ENCODE data around the gene EPB41L1.

The EPB41L1 gene

DNA sequence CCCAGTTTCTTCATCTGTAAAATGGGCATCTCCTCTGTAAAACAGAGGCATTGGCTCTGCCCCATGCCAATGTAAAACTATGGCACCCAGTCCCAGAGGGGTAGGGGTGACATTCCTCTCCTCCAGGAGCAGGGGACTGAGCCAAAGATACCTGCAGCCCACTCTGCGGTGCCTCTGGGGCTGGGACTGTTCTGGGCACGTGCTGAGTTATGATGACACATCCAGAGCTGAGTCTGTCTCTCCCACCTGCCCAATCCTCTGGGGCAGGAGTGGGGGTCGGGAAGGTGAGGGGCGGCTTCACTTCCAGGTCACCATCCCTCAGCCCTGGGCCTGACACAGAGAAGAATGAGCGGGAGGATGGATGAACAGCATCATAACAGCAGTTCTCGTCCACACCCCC, 111.6 kb downstream of the EPB41L1 start:
- no peak for DNase-seq

DNA sequence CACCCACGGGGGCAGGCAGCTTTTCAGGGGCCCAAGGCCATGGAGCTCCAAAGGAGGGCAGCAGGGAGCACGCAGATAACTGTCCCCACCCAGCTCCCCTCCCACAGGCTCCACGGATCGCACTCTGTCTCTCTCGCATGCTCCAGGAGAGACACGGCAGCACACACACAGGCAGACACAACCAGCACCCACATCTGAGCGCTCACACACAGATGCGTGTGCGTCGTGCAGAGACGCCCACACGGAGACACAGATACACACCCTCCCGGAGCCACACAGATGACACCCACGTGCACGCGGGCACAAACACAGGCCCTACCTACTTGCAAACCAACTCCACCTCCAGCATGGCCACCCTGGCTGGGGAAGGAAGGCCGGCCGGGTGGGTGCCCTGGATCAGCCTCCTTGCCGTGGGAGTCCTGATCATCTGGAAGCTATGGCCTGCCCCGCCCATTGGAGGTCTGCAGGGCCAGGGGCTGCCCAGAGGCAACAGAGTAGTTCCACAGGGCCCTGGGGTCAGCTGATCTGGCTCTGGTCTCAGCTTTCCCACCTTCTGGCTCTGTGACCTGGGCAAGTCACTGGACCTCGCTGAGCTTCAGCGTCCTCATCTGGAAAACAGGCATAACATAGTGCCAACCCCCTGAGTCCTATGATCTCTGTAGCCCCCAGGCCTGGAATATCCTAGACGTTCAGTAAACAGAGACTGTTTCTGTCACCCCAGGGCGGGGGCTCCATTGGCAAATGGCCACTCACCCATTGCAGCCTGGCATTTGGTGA, 113.3 kb downstream of the EPB41L1 start:
- no peak for DNase-seq

DNA sequence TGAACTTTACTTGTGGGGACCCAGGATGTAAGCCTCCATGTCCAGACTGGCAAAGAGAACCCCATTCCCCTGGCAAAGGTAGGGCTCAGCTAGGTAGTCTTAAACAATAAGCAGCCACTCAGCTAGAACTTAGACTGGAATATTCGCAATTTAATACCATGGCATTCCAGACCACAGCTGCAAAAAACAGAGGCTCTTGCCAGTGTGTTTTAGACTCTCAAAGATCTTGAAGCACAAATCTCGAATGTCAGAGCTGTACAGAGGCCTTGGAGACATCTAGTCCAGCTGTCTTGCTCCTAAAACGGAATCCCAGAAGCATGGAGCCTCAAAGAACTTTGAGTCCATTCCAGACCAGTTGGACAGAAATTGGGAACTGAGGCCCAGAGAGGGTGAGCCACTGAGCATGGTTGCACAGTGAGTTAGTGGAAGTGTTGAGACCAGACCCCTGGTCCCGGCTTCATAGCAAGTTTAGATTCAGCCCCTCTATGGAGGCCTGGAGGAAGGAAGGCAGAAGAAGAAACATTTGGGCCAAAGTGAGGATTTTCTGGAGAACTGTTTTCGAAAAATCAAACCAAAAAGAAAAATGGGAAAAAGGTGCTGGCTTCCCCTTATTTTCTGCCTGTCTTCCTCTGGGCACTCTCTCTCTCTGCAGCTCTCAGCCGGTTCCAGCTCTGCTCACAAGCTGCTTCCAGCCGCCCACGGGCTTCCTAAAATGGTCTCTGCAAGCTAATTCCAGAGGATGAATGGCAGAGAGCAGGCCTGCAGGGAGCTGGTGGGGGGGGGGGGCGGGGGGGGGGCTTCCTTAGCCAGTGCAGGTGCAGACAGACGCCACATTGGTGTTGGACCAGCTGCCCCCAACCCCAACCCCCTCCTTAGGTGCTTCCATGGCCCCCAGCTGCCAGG, 114.2 kb downstream of the EPB41L1 start:
- DNase-seq: no peak

- no peak for DNase-seq
Measured at GRCh38 chr20:36269507-36269906, 115.0 kb downstream of the EPB41L1 start.

DNA sequence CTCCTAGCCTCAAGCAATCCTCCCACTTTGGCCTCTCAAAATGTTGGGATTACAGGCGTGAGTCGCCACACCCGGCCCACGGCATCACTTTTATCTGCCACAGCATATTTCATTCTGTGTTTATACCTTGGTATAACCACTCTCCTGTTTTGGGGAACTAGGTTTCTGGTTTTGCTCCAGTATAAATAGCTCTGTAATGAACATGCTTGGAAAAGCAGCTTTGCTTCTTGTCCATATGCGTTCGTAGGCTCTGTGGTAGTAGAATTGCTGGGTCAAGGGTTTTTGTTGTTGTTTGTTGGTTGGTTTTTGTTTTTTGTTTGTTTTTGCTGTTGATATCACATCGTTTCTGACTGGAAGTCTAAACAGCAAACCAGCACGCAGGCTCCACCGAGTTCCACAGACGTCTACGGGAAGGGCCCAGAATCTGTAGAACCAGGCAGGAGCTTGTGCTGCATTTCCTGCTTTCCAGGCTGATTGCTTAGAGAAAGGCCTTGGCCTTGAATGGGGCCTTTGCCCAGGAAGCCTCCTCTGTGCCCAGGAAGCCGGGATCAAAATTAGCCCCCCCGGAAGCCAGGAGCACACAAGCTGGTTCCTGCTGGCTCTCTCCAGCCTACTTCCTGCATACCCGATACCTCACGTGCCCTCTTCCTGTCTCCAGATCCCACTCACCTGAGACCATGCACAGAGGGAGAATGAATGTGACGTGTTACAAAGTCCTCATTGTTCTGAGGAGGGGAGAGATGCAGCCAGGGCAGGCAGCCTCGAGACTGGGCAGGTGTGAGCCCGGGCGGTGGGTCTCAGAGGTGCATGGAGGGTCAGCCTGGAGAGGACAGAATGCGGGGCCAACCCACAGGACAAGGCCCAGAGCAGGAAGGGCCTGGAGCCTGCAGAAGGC, 116.5 kb downstream of the EPB41L1 start:
- DNase-seq: no peak

DNA sequence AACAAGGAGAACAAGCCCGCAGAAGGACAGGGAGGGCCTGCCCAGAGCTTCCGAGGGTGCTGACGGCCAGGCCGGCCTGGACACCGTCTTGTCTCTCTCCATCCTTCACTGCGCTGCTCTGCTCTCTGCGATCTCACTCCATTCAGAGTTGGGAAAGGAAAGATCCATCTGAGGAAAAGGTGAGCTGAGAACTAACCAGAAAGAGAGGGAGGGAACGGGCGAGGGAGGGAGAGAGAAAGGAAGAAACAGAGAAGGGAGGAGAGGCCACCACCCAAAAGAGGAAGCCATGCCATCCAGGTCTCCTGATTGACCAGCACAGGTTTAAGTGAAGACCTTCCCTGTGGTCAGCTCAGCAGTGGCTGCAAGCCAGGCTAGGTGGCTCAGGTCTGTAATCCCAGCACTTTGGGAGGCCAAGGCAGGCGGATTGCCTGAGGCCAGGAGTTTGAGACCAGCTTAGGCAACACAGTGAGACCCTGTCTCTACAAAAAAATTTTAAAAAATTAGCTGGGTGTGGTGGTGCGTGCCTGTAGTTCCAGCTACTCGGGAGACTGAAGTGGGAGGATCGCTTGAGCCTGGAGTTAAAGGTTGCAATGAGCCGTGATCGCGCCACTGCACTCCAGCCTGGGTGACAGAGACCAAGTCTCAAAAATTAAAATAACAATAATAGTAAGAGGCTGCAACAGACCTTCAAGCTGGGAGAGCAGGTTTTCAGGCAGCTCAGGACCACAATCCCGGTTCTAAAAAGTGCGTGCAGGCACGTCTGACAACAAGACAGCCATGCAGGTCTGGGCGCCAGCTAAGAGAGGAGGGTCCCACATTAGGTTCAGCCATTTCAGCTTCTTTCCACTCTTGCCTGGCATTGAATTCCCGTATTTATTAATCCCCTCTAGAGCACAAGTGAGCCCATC, 117.4 kb downstream of the EPB41L1 start:
- no peak for DNase-seq

DNA sequence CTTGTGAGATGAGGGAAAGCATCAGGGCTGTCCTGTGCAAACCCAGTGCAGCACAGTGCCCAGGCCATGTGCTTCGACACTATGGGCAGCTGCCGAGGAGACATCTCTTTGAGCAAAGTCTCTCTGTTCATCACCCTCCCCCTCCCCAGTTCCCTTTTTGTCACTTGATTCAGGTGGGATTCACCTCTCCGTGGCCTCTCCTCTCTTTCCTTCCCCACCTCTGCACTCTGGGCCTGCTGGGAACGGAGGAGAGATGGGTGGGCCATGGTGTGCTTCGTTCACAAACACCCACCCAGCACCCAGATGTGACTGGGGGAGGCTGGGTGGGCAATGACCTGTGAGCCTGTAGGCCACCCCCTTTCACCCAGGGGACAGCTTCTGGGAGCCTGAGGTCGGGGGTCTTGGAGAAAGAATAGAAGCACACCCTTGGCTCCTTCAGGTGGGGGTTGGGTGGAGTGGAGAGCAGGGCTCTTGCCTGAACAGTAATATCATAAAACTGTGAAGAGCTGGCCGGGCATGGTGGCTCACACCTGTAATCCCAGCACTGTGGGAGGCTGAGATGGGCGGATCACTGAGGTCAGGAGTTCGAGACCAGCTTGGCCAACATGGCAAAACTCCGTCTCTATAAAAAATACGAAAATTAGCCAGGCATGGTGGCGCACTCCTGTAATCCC, 118.1 kb downstream of the EPB41L1 start:
- DNase-seq: no peak

- no peak for DNase-seq
Measured at GRCh38 chr20:36273414-36274180, 119.1 kb downstream of the EPB41L1 start.

- DNase-seq: no peak
Measured at GRCh38 chr20:36274181-36274841, 119.8 kb downstream of the EPB41L1 start.

- no peak for DNase-seq
Measured at GRCh38 chr20:36275011-36275410, 120.5 kb downstream of the EPB41L1 start.

DNA sequence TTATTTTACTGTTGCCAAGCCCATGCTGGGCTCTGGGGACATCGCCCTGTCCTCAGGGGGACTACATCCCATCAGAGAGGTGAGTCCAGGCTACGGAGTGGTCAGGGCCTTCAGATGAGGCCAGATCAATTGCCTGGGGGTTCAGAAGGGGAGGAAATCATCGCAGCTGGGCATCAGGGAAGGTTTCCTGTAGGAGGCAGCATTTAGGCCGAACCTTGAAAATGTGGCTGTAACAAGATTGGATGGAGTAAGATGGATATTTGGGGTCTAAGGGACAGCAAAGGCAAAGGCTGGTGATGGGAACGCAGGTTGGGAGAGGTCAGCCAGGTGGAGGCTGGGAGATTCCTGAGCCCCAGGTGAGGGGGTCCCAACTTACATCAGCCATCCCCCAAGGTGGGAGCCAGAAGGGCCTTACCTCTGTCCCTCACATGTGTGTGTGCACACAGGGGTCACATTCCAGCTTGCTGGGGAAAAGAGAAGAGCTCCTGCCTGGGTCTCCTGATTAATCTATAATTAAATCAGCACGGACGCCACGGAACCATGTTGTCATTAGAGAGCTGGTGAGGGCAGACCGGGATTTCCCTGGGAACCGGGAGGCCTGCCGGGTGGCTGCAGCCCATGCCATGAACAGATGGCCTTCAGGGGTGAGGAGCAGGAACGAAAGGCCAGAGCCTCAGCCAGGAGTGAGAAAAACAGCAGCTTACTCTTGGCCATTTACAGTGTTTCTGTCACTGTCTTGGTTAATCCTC, 121.1 kb downstream of the EPB41L1 start:
- DNase-seq: no peak

- DNase-seq: no peak
Measured at GRCh38 chr20:36277546-36277945, 123.0 kb downstream of the EPB41L1 start.

DNA sequence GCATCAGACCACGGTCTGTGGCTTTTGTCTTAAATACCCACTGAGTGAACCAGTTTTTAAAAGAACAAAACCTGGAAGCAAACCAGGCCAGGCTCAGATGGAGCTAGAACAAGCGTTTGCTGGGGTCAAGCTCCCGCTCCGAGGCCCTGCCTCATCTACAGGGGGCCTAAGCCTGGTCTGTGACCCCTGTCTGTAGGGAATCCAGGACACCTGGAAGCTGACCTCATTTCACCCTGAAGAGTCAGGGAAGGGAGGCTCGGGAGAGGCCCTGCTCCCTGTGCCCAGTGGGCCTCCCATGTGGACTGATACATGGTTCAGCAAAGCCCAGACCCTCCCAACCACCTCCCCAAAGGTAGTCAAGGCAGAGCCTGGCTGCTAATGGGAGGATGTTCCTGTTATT, 124.8 kb downstream of the EPB41L1 start:
- no peak for DNase-seq

- DNase-seq: no peak
Measured at GRCh38 chr20:36279776-36280175, 125.2 kb downstream of the EPB41L1 start.

DNA sequence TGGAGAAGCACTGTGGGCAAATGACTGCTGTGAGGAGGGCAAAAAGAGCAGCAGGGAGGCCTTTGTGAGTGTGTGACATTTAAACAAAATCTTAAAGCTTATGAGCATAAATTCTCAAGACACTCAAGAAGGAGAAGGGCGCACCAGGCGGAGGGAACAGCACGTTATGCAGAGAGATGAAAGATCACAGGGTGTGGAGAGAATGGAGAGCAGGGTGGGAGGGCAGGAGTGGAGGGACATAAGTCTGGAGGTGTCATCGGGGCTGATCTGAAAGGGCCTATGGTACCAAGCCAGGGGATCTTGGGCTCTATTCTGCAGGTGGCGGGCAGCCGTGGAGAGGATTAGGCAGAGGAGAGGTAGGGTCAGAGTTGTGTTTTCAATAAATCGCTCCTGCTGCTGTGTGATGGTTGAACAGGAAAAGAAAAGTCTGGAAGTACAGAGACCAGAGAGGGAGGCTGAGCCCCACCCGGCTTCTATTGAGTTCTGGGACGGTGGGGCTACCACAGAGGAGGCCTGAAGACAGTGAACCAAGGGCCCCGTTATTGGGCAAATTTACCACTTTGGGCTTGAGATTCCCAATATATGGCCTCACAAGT, 127.3 kb downstream of the EPB41L1 start:
- no peak for DNase-seq

Data from midbrain (tissue), 1 donor.